Body of pancreas (tissue), 4 donors: ENCODE data around the gene C21orf58. TPM values are rescaled to one million over a fixed set of nuclear protein-coding genes. Genes with fewer than 3 reads are reported as not detected.

ENCODE experiments used
- ATAC-seq: fragments of 150-250 bp; one replicate; pipeline ENCODE4 v1.9.1; 2016
- DNase-seq, 4 donors: peaks; one replicate each; pipeline ENCODE4 v3.0.0-alpha.2; 2019
- H3K27ac ChIP-seq, 4 donors: fragments of 200-600 bp; sonication (generic); 1 replicate in 3 of 4; 2 replicates in 1 of 4; pipeline versions ENCODE4 v1.5.1 to v1.6.1; 2016 to 2019; ENCODE audit warnings: mild to moderate bottlenecking in 1 of 4, mixed read lengths in 1 of 4, moderate library complexity in 1 of 4
- H3K27me3 ChIP-seq, 2 donors: fragments of 200-600 bp; sonication (generic); one replicate each; pipeline ENCODE4 v1.6.0; 2016; ENCODE audit warnings: mild to moderate bottlenecking in 1 of 2
- H3K36me3 ChIP-seq, 2 donors: fragments of 200-600 bp; sonication (generic); replicated peaks in 1 of 2; 2 replicates each; pipeline ENCODE4 v1.5.1; 2016; ENCODE audit warnings: low read depth in 2 of 2; ENCODE audit not compliant: insufficient read depth in 1 of 2
- H3K4me1 ChIP-seq: fragments of 200-600 bp; sonication (generic); one replicate; pipeline ENCODE4 v1.6.0; 2016
- H3K4me3 ChIP-seq, 2 donors: fragments of 200-600 bp; sonication (generic); 1 replicate in 1 of 2; 2 replicates in 1 of 2; pipeline ENCODE4 v1.5.1; 2016 to 2019
- H3K9me3 ChIP-seq, 3 donors: fragments of 200-600 bp; sonication (generic); 1 replicate in 2 of 3; 2 replicates in 1 of 3; pipeline ENCODE4 v1.5.1; 2016
- CTCF ChIP-seq, 7 experiments: fragments of 450-650 bp in 4 of 7; fragments of 200-600 bp in 3 of 7; sonication (generic) in 3 of 7; IDR thresholded peaks; one replicate each; pipeline ENCODE4 v1.5.1; 2016 to 2019; ENCODE audit warnings: antibody characterized with exemption in 7 of 7
- POLR2A ChIP-seq, 3 donors: fragments of 450-650 bp; IDR thresholded peaks; one replicate each; pipeline ENCODE4 v1.6.1; 2016; ENCODE audit warnings: antibody characterized with exemption in 3 of 3, mild to moderate bottlenecking in 2 of 3
- WGBS, 2 donors: methylation state at CpG; one replicate each; pipeline ENCODE4 v1.1.5; 2017; 5-methylcytosine and 5-hydroxymethylcytosine counted together
- intact Hi-C: fragments of 100-400 bp; cut with DNase I; formaldehyde crosslinking; loops from one replicate; pipeline ENCODE4 v1.15.1; 2023
- total RNA-seq, 2 donors: library from RNA; depleted of rRNA; stranded (reverse); fragments of >200 nt; gene quantifications; one replicate each; pipeline ENCODE4 v1.1.0, GENCODE V29; 2016

Gene C21orf58
- total RNA-seq, 2 donors from 2014 or later: 1.6 TPM

- WGBS, 2 donors: 86 to 90% methylated on average over 23 to 25 of the region's 26 CpGs
- Histone ChIP-seq H3K36me3 (peaks cover 15 to 43% of the 10 kb centered on the region in 2 donors), H3K4me1 (no peaks in the 10 kb centered on the region), H3K9me3 (no peaks in the 10 kb centered on the region), H3K4me3 (no peak overlapping the region), H3K27me3 (no peaks in the 10 kb centered on the region), H3K27ac (no peak overlapping the region)
- DNase-seq (no peak), ATAC-seq (no peak)
- TF ChIP-seq CTCF (IDR thresholded peaks at IDR 0.05) (no peak), POLR2A (IDR thresholded peaks at IDR 0.05) (no peak)
- intact Hi-C loops: no loop called here
These were observed 57.7 kb downstream of the C21orf58 start for GRCh38 chr21:46265736-46266525.

- Histone ChIP-seq H3K27ac (no peak overlapping the region), H3K36me3 (peaks cover 27 to 45% of the 10 kb centered on the region in 2 donors), H3K27me3 (no peaks in the 10 kb centered on the region), H3K9me3 (no peaks in the 10 kb centered on the region), H3K4me1 (no peaks in the 10 kb centered on the region), H3K4me3 (no peak overlapping the region)
- WGBS, 2 donors: 87 to 98% methylated on average over 8 to 11 of the region's 13 CpGs
- no peak for DNase-seq
- no peak for ATAC-seq
- no peak for TF ChIP-seq CTCF (IDR thresholded peaks at IDR 0.05)
- no peak for TF ChIP-seq POLR2A (IDR thresholded peaks at IDR 0.05)
- intact Hi-C loops: no loop called here
These were observed 59.0 kb downstream of the C21orf58 start for GRCh38 chr21:46264690-46265144.

GRCh38 chr21:46264046-46264689, 59.5 kb downstream of the C21orf58 start:
- DNase-seq (no peak), ATAC-seq (no peak)
- Histone ChIP-seq H3K27me3 (no peaks in the 10 kb centered on the region), H3K36me3 (peaks cover 27 to 43% of the 10 kb centered on the region in 2 donors), H3K4me3 (no peak overlapping the region), H3K4me1 (no peaks in the 10 kb centered on the region), H3K9me3 (no peaks in the 10 kb centered on the region), H3K27ac (no peak overlapping the region)
- intact Hi-C loops: no loop called here
- WGBS, 2 donors: 94 to 97% methylated on average over 15 to 22 of the region's 22 CpGs
- TF ChIP-seq CTCF (IDR thresholded peaks at IDR 0.05) (no peak), POLR2A (IDR thresholded peaks at IDR 0.05) (no peak)

GRCh38 chr21:46256501-46256994, 67.1 kb downstream of the C21orf58 start:
- Histone ChIP-seq H3K27me3 (no peaks in the 10 kb centered on the region), H3K9me3 (no peaks in the 10 kb centered on the region), H3K4me3 (no peak overlapping the region), H3K4me1 (no peaks in the 10 kb centered on the region), H3K27ac (no peak overlapping the region), H3K36me3 (peaks cover 26 to 60% of the 10 kb centered on the region in 2 donors)
- DNase-seq (no peak), ATAC-seq (no peak)
- TF ChIP-seq POLR2A (IDR thresholded peaks at IDR 0.05) (no peak), CTCF (IDR thresholded peaks at IDR 0.05) (no peak)
- intact Hi-C loops: no loop called here
- 85 to 90% methylated on average over 18 of the region's 18 CpGs for WGBS, 2 donors
